ENCODE data around the gene TBC1D22A. TPM values are rescaled to one million over a fixed set of nuclear protein-coding genes. Genes with fewer than 3 reads are reported as not detected.
A peak's percentile ranks its signal among the peaks of the same experiment; 100 is the strongest.

TBC1D22A gene
- total RNA-seq, 2 donors from 2014 or later = 21.0 to 27.9 TPM

DNA sequence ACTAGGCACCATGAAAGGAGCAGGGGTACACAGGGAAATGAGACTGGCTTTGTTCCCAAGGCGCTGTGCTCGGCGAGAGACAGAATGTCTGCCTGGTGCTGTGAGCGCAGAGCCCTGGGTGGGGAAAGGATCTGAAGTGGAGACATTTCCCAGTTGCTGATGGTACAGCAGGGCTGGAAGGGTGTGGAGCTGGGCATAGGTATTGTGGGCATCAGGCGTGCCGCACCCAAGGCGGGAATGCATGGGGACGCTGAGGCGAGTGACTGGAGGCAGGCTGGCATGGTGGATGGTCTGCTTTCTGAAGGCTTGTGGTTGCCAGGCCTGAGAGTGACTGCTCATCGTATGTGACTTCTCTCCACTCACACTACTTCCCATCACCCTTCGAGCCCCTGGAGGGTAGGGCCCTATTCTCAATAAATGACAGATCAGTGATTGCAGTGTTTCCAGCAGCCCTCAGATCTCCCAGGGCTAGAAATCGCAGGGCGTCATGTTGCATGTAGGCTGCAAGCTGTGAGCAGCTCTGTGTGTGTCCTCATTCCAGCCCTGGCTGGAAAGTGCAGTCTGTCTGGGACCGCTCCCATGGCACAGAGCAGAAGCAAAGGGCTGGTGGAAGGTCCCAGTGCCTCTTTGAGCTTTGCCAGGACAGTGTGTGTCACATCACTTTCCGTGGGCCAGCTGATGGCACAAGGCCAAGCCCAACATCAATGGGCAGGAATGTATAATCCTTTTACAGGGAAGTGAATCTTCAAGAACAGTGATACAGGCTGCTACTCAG is 67.7 kb downstream of the TBC1D22A start:
- Mint-ChIP-seq H3K9me3 (peaks cover 11% of the 10 kb centered on the region), H3K36me3 (ENCODE audit: low read depth) (peaks cover 36% of the 10 kb centered on the region), H3K27ac (peak overlapping the region; percentile 71), H3K27me3 (ENCODE audit: insufficient read depth) (no peaks in the 10 kb centered on the region), H3K4me1 (peaks cover 21% of the 10 kb centered on the region), H3K4me3 (no peak overlapping the region)
- Histone ChIP-seq H3K9ac (ENCODE audit: extremely low read depth, low read length, poor library complexity, severe bottlenecking) (no peak overlapping the region), H3K27me3 (ENCODE audit: control insufficient read depth, insufficient read depth, low read length, poor library complexity, severe bottlenecking) (no peaks in the 10 kb centered on the region), H3K9me3 (ENCODE audit: control insufficient read depth, low read length) (peaks cover 16% of the 10 kb centered on the region), H3K36me3 (ENCODE audit: control insufficient read depth, insufficient read depth, low read length) (peaks cover 51% of the 10 kb centered on the region), H3K27ac (ENCODE audit: low read depth, low read length) (no peak overlapping the region), H3K4me3 (ENCODE audit: low read length) (no peak overlapping the region), H3K4me1 (ENCODE audit: control insufficient read depth, insufficient read depth, low read length) (no peaks in the 10 kb centered on the region)
- WGBS, 2 experiments (ENCODE audit: insufficient coverage in 1 of 2, insufficient read length in 1 of 2) = 92 to 99% methylated on average over 8 to 15 of the region's 15 CpGs
- DNase-seq = peak; percentile 44
- no peak for TF ChIP-seq CTCF (conservative IDR thresholded peaks at IDR 0.05)

- WGBS, 2 experiments (ENCODE audit: insufficient coverage in 1 of 2, insufficient read length in 1 of 2) = 94 to 97% methylated on average over 7 to 8 of the region's 8 CpGs
- Histone ChIP-seq H3K27me3 (ENCODE audit: control insufficient read depth, insufficient read depth, low read length, poor library complexity, severe bottlenecking) (no peaks in the 10 kb centered on the region), H3K9ac (ENCODE audit: extremely low read depth, low read length, poor library complexity, severe bottlenecking) (no peak overlapping the region), H3K36me3 (ENCODE audit: control insufficient read depth, insufficient read depth, low read length) (peaks cover 58% of the 10 kb centered on the region), H3K4me3 (ENCODE audit: low read length) (no peak overlapping the region), H3K9me3 (ENCODE audit: control insufficient read depth, low read length) (peaks cover 23% of the 10 kb centered on the region), H3K27ac (ENCODE audit: low read depth, low read length) (no peak overlapping the region), H3K4me1 (ENCODE audit: control insufficient read depth, insufficient read depth, low read length) (no peaks in the 10 kb centered on the region)
- Mint-ChIP-seq H3K4me1 (peaks cover 21% of the 10 kb centered on the region), H3K4me3 (no peak overlapping the region), H3K36me3 (ENCODE audit: low read depth) (peaks cover 43% of the 10 kb centered on the region), H3K27ac (peak overlapping the region; percentile 71), H3K9me3 (peaks cover 18% of the 10 kb centered on the region), H3K27me3 (ENCODE audit: insufficient read depth) (no peaks in the 10 kb centered on the region)
- TF ChIP-seq CTCF (conservative IDR thresholded peaks at IDR 0.05) = no peak
- peak; percentile 24 for DNase-seq
These were observed 68.4 kb downstream of the TBC1D22A start for GRCh38 chr22:46830841-46831240.

DNA sequence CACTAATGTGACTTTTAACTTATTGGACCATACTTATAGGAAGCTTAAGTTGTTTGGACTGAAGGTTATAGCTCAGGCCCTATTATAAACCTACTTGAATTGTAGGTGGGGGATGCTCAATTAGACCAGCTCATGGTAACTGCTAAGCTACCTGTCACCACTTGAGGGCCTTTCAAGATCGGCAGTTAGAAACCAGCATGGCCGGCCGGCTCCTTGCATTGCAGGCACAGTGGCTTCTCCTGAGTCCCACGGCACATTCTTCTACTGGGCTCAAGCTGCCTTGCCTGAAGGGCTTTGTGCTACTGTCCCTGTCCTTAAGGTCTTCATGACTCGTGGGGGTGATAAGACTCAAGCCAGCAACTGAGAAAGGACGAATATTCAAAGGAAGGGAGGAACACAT is 70.8 kb downstream of the TBC1D22A start:
- Mint-ChIP-seq H3K4me1 (peaks cover 19% of the 10 kb centered on the region), H3K9me3 (peaks cover 28% of the 10 kb centered on the region), H3K27me3 (ENCODE audit: insufficient read depth) (no peaks in the 10 kb centered on the region), H3K4me3 (no peak overlapping the region), H3K36me3 (ENCODE audit: low read depth) (peaks cover 41% of the 10 kb centered on the region), H3K27ac (no peak overlapping the region)
- Histone ChIP-seq H3K27me3 (ENCODE audit: control insufficient read depth, insufficient read depth, low read length, poor library complexity, severe bottlenecking) (no peaks in the 10 kb centered on the region), H3K9ac (ENCODE audit: extremely low read depth, low read length, poor library complexity, severe bottlenecking) (no peak overlapping the region), H3K9me3 (ENCODE audit: control insufficient read depth, low read length) (peaks cover 39% of the 10 kb centered on the region), H3K4me3 (ENCODE audit: low read length) (no peak overlapping the region), H3K36me3 (ENCODE audit: control insufficient read depth, insufficient read depth, low read length) (peaks cover 45% of the 10 kb centered on the region), H3K4me1 (ENCODE audit: control insufficient read depth, insufficient read depth, low read length) (no peaks in the 10 kb centered on the region), H3K27ac (ENCODE audit: low read depth, low read length) (no peak overlapping the region)
- DNase-seq = peak; percentile 87
- TF ChIP-seq CTCF (conservative IDR thresholded peaks at IDR 0.05) = peak; percentile 77
- 54 to 59% methylated on average over 3 to 6 of the region's 6 CpGs for WGBS, 2 experiments (ENCODE audit: insufficient coverage in 1 of 2, insufficient read length in 1 of 2)

All from endodermal cell (in vitro differentiated cells).